H9 (cell line): ENCODE results near the gene EFNB1. TPM values are rescaled to one million over a fixed set of nuclear protein-coding genes. Genes with fewer than 3 reads are reported as not detected.
A peak's percentile ranks its signal among the peaks of the same experiment; 100 is the strongest.

Experiments used
- DNase-seq: peaks from one replicate; pipeline ENCODE4 v3.0.0-alpha.2; 2017
- H2AFZ ChIP-seq: one replicate; pipeline ENCODE4 v1.6.1; 2013; ENCODE audit warnings: mild to moderate bottlenecking, low read length, control low read depth, moderate library complexity
- H2AK5ac ChIP-seq: 2 replicates; pipeline ENCODE4 v1.6.1; 2013; ENCODE audit warnings: low read length, control low read depth, mixed read lengths; ENCODE audit not compliant: insufficient read length
- H2BK120ac ChIP-seq: one replicate; pipeline ENCODE4 v1.6.1; 2013; ENCODE audit warnings: low read depth, mild to moderate bottlenecking, low read length, control low read depth, inconsistent platforms; ENCODE audit not compliant: poor library complexity, severe bottlenecking
- H2BK12ac ChIP-seq: 2 replicates; pipeline ENCODE4 v1.6.1; 2013; ENCODE audit warnings: low read length, control low read depth, mixed read lengths, low read depth; ENCODE audit not compliant: insufficient read length
- H2BK15ac ChIP-seq: 2 replicates; pipeline ENCODE4 v1.6.1; 2013; ENCODE audit warnings: low read depth, low read length, control low read depth
- H2BK20ac ChIP-seq: one replicate; pipeline ENCODE4 v1.6.1; 2013; ENCODE audit warnings: low read depth, mild to moderate bottlenecking, low read length, control low read depth, inconsistent platforms; ENCODE audit not compliant: poor library complexity, severe bottlenecking
- H2BK5ac ChIP-seq: 2 replicates; pipeline ENCODE4 v1.6.1; 2013; ENCODE audit warnings: low read length, control low read depth, mixed read lengths; ENCODE audit not compliant: insufficient read length
- H3K14ac ChIP-seq: 2 replicates; pipeline ENCODE4 v1.6.1; 2013; ENCODE audit warnings: low read length, control low read depth; ENCODE audit not compliant: insufficient read depth
- H3K18ac ChIP-seq: 2 replicates; pipeline ENCODE4 v1.6.1; 2013; ENCODE audit warnings: low read depth, mild to moderate bottlenecking, mixed read lengths, low read length, control low read depth; ENCODE audit not compliant: insufficient read length
- H3K23ac ChIP-seq: 2 replicates; pipeline ENCODE4 v1.6.1; 2013; ENCODE audit warnings: low read length, control low read depth, mixed read lengths, low read depth; ENCODE audit not compliant: insufficient read length
- H3K23me2 ChIP-seq: 2 replicates; pipeline ENCODE4 v1.6.1; 2013; ENCODE audit warnings: low read depth, mild to moderate bottlenecking, mixed read lengths, low read length, control low read depth; ENCODE audit not compliant: insufficient read length, poor library complexity, severe bottlenecking
- H3K27ac ChIP-seq: 2 replicates; pipeline ENCODE4 v1.5.1; 2013; ENCODE audit warnings: low read length, control low read depth, mixed read lengths, low read depth; ENCODE audit not compliant: insufficient read length
- H3K27me3 ChIP-seq: 2 replicates; pipeline ENCODE4 v1.6.1; 2013; ENCODE audit warnings: low read length, control low read depth, inconsistent platforms; ENCODE audit not compliant: insufficient read depth
- H3K4ac ChIP-seq: 2 replicates; pipeline ENCODE4 v1.6.1; 2013; ENCODE audit warnings: low read depth, mild to moderate bottlenecking, control low read depth, inconsistent platforms, low read length, moderate library complexity
- H3K4me1 ChIP-seq: 2 replicates; pipeline ENCODE4 v1.6.1; 2013; ENCODE audit warnings: low read length, control low read depth, inconsistent platforms; ENCODE audit not compliant: insufficient read depth
- H3K4me2 ChIP-seq: 2 replicates; pipeline ENCODE4 v1.6.1; 2013; ENCODE audit warnings: low read length, control low read depth, mixed read lengths; ENCODE audit not compliant: insufficient read length, insufficient read depth
- H3K56ac ChIP-seq: 2 replicates; pipeline ENCODE4 v1.6.1; 2013; ENCODE audit warnings: low read depth, mild to moderate bottlenecking, mixed read lengths, low read length, control low read depth; ENCODE audit not compliant: insufficient read length
- H3K79me1 ChIP-seq: 2 replicates; pipeline ENCODE4 v1.6.1; 2013; ENCODE audit warnings: low read depth, mild to moderate bottlenecking, moderate library complexity, low read length, control low read depth, inconsistent platforms; ENCODE audit not compliant: insufficient read depth, poor library complexity, severe bottlenecking
- H3K79me2 ChIP-seq: 2 replicates; pipeline ENCODE4 v1.6.1; 2013; ENCODE audit warnings: low read length, control low read depth, inconsistent platforms; ENCODE audit not compliant: insufficient read depth
- H3K9ac ChIP-seq: 2 replicates; pipeline ENCODE4 v1.6.1; 2013; ENCODE audit warnings: low read length, control low read depth, mixed read lengths; ENCODE audit not compliant: insufficient read length; ENCODE audit errors: extremely low read depth
- H3K9me3 ChIP-seq: one replicate; pipeline ENCODE4 v1.6.1; 2013; ENCODE audit warnings: low read depth, low read length, inconsistent platforms; ENCODE audit not compliant: control insufficient read depth
- H3T11ph ChIP-seq: one replicate; pipeline ENCODE4 v1.6.1; 2013; ENCODE audit warnings: mild to moderate bottlenecking, low read length, control low read depth, inconsistent platforms
- H4K20me1 ChIP-seq: one replicate; pipeline ENCODE4 v1.6.1; 2013; ENCODE audit not compliant: control insufficient read depth, insufficient read length, insufficient read depth
- H4K5ac ChIP-seq: 2 replicates; pipeline ENCODE4 v1.6.1; 2013; ENCODE audit warnings: low read depth, mild to moderate bottlenecking, mixed read lengths, low read length, control low read depth; ENCODE audit not compliant: insufficient read length
- H4K8ac ChIP-seq: replicated peaks from 2 replicates; pipeline ENCODE4 v1.6.1; 2013; ENCODE audit warnings: low read length, control low read depth, mixed read lengths, low read depth; ENCODE audit not compliant: insufficient read length
- H4K91ac ChIP-seq: 2 replicates; pipeline ENCODE4 v1.6.1; 2013; ENCODE audit warnings: low read depth, mild to moderate bottlenecking, moderate library complexity, mixed read lengths, low read length, control low read depth; ENCODE audit not compliant: insufficient read length
- H3K27ac Mint-ChIP-seq, 3 experiments: 2 replicates in 2 of 3; 3 replicates in 1 of 3; pipeline ENCODE4 v1.8.0; 2020 to 2021; ENCODE audit warnings: mixed read lengths in 3 of 3, mild to moderate bottlenecking in 1 of 3, moderate library complexity in 1 of 3
- H3K27me3 Mint-ChIP-seq: 2 replicates; pipeline ENCODE4 v1.8.0; 2021; ENCODE audit warnings: low read depth, mild to moderate bottlenecking, moderate library complexity, mixed read lengths
- H3K36me3 Mint-ChIP-seq, 3 experiments: 2 replicates in 2 of 3; 3 replicates in 1 of 3; pipeline ENCODE4 v1.8.0; 2020 to 2021; ENCODE audit warnings: low read depth in 3 of 3, mixed read lengths in 3 of 3; ENCODE audit not compliant: insufficient read depth in 1 of 3
- H3K4me1 Mint-ChIP-seq, 2 experiments: 2 replicates each; pipeline ENCODE4 v1.8.0; 2020; ENCODE audit warnings: mixed read lengths in 2 of 2
- H3K4me3 Mint-ChIP-seq, 2 experiments: 2 replicates in 1 of 2; 3 replicates in 1 of 2; pipeline ENCODE4 v1.8.0; 2020 to 2021; ENCODE audit warnings: mild to moderate bottlenecking in 2 of 2, mixed read lengths in 2 of 2, moderate library complexity in 1 of 2
- H3K9me3 Mint-ChIP-seq, 2 experiments: 2 replicates in 1 of 2; 3 replicates in 1 of 2; pipeline ENCODE4 v1.8.0; 2020; ENCODE audit warnings: mild to moderate bottlenecking in 2 of 2, mixed read lengths in 2 of 2, moderate library complexity in 1 of 2
- CTCF ChIP-seq: fragments of 200-600 bp; sonication (generic); conservative IDR thresholded peaks from 3 replicates; pipeline ENCODE4 v1.8.0; 2021; ENCODE audit warnings: antibody characterized with exemption, mild to moderate bottlenecking
- WGBS: extraction: QIAGEN DNeasy Blood & Tissue Kit; methylation state at CpG from one replicate; pipeline ENCODE4 v1.1.7; 2013; ENCODE audit warnings: missing lambda C conversion rate, low lambda C conversion rate, mixed read lengths; ENCODE audit not compliant: insufficient read length; ENCODE audit errors: extremely low coverage; 5-methylcytosine and 5-hydroxymethylcytosine counted together
- total RNA-seq: library from RNA; stranded (reverse); gene quantifications from 2 replicates; pipeline ENCODE4 v1.2.1, GENCODE V29; 2021

Gene EFNB1
- total RNA-seq, 1 experiment from 2014 or later, result 3.1 TPM

DNA sequence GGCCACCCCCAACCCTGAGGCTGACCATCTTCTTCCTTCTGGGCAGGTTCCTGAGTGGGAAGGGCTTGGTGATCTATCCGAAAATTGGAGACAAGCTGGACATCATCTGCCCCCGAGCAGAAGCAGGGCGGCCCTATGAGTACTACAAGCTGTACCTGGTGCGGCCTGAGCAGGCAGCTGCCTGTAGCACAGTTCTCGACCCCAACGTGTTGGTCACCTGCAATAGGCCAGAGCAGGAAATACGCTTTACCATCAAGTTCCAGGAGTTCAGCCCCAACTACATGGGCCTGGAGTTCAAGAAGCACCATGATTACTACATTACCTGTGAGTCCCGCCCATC lies 9.7 kb downstream of the EFNB1 start:
- Histone ChIP-seq H3K9ac (no peak overlapping the region), H2BK20ac (no peak overlapping the region), H3K4me2 (no peak overlapping the region)

More for the DNA sequence above, 9.7 kb downstream of the EFNB1 start:
- TF ChIP-seq CTCF, result no peak
- Histone ChIP-seq H4K20me1 (no peaks in the 10 kb centered on the region), H2AK5ac (no peak overlapping the region), H3K4ac (no peak overlapping the region), H3K79me2 (no peaks in the 10 kb centered on the region), H3K4me1 (no peaks in the 10 kb centered on the region), H2BK12ac (no peak overlapping the region), H3K27me3 (peaks cover 20% of the 10 kb centered on the region; the same call in 1 of the 2 replicates), H3K79me1 (no peaks in the 10 kb centered on the region), H3K18ac (no peak overlapping the region), H2BK5ac (no peak overlapping the region), H4K5ac (no peak overlapping the region), H3T11ph (no peak overlapping the region), H3K23ac (no peak overlapping the region), H4K8ac (no peak overlapping the region), H3K27ac (no peak overlapping the region), H3K56ac (no peak overlapping the region), H3K23me2 (no peaks in the 10 kb centered on the region), H3K14ac (no peak overlapping the region), H4K91ac (no peak overlapping the region), H2BK15ac (no peak overlapping the region), H3K9me3 (no peaks in the 10 kb centered on the region), H2BK120ac (no peak overlapping the region), H2AFZ (no peak overlapping the region)
- Mint-ChIP-seq H3K36me3 (peaks cover 17 to 21% (median 19%) of the 10 kb centered on the region in 3 experiments), H3K27ac (peak overlapping the region in 1 of 3 experiments; percentile 76; a peak in 1 of 7 replicates), H3K4me1 (peaks cover 3 to 17% of the 10 kb centered on the region in 2 experiments), H3K27me3 (peaks cover 60% of the 10 kb centered on the region), H3K9me3 (peaks cover 50 to 71% of the 10 kb centered on the region in 2 experiments), H3K4me3 (no peak overlapping the region)
- no CpG with 5 or more reads among the region's 8 CpGs for WGBS
- no peak for DNase-seq
